GM18907 (cell line): Measurements from ENCODE around the gene HBZ.
"Not testable (repeated sequence)": the region's sequence is repeated elsewhere in the genome, so short reads cannot be mapped to it uniquely, and the experiment has no call there.

Source experiments
- ATAC-seq: cut with Tn5 transposase; IDR thresholded peaks from one replicate; pipeline ENCODE4 v1.9.1; 2021; ENCODE audit warnings: mild to moderate bottlenecking, moderate library complexity; ENCODE audit not compliant: unreplicated experiment

The HBZ gene

GRCh38 chr16:132120-132519 lies 20.3 kb upstream of the HBZ start:
- no peak for ATAC-seq

GRCh38 chr16:133716-134115 lies 18.7 kb upstream of the HBZ start:
- ATAC-seq: no peak

- ATAC-seq: no peak
These were observed 14.4 kb upstream of the HBZ start for GRCh38 chr16:138049-138417.

- ATAC-seq: no peak
These were observed 12.1 kb upstream of the HBZ start for GRCh38 chr16:140175-140857.

- ATAC-seq: no peak
These were observed 10.0 kb upstream of the HBZ start for GRCh38 chr16:142405-142967.

GRCh38 chr16:143047-143446 lies 9.4 kb upstream of the HBZ start:
- ATAC-seq: no peak

GRCh38 chr16:143456-143855 lies 9.0 kb upstream of the HBZ start:
- no peak for ATAC-seq

GRCh38 chr16:144797-145252 lies 7.6 kb upstream of the HBZ start:
- no peak for ATAC-seq

GRCh38 chr16:146646-147045 lies 5.8 kb upstream of the HBZ start:
- no peak for ATAC-seq

- ATAC-seq: no peak
These were observed 3.3 kb upstream of the HBZ start for GRCh38 chr16:149024-149660.

- not testable (repeated sequence) for ATAC-seq
These were observed 681 bp downstream of the HBZ start for GRCh38 chr16:153129-153521.

GRCh38 chr16:153550-154216 lies 1.2 kb downstream of the HBZ start:
- not testable (repeated sequence) for ATAC-seq

GRCh38 chr16:154217-155030 lies 2.0 kb downstream of the HBZ start:
- no peak for ATAC-seq

GRCh38 chr16:155031-155398 lies 2.6 kb downstream of the HBZ start:
- no peak for ATAC-seq

GRCh38 chr16:159136-159849 lies 6.8 kb downstream of the HBZ start:
- ATAC-seq: no peak

- not testable (repeated sequence) for ATAC-seq
These were observed 7.8 kb downstream of the HBZ start for GRCh38 chr16:160242-160641.

- no peak for ATAC-seq
These were observed 8.3 kb downstream of the HBZ start for GRCh38 chr16:160691-161190.

GRCh38 chr16:162271-162991 lies 10.0 kb downstream of the HBZ start:
- no peak for ATAC-seq

GRCh38 chr16:163139-163538 lies 10.7 kb downstream of the HBZ start:
- ATAC-seq: not testable (repeated sequence)

- ATAC-seq: not testable (repeated sequence)
These were observed 11.3 kb downstream of the HBZ start for GRCh38 chr16:163696-164095.
